MM.1S (cell line): ENCODE data around the gene NUP62.

Source experiments
- CTCF ChIP-seq: fragments of 300-600 bp; sonication (generic); IDR thresholded peaks from 2 replicates; pipeline ENCODE4 v1.5.1; 2016; ENCODE audit warnings: antibody characterized with exemption, low read length, mixed read lengths
- EZH2 ChIP-seq: fragments of 300-600 bp; sonication (generic); optimal IDR thresholded peaks from 2 replicates; pipeline ENCODE3; 2017; ENCODE audit warnings: low read depth, mild to moderate bottlenecking, antibody characterized with exemption, low read length, mixed read lengths

GRCh38 chr19:49889038-49889686, 40.1 kb downstream of the NUP62 start:
- TF ChIP-seq EZH2, result no peak
- no peak for TF ChIP-seq CTCF
